HG03469 (cell line): Measurements from ENCODE around the gene HMX1.

Experiments
- ATAC-seq: cut with Tn5 transposase; IDR thresholded peaks from one replicate; pipeline ENCODE4 v1.9.1; 2021; ENCODE audit warnings: mild to moderate bottlenecking, moderate library complexity, moderate number of reproducible peaks; ENCODE audit not compliant: unreplicated experiment

HMX1 gene

DNA sequence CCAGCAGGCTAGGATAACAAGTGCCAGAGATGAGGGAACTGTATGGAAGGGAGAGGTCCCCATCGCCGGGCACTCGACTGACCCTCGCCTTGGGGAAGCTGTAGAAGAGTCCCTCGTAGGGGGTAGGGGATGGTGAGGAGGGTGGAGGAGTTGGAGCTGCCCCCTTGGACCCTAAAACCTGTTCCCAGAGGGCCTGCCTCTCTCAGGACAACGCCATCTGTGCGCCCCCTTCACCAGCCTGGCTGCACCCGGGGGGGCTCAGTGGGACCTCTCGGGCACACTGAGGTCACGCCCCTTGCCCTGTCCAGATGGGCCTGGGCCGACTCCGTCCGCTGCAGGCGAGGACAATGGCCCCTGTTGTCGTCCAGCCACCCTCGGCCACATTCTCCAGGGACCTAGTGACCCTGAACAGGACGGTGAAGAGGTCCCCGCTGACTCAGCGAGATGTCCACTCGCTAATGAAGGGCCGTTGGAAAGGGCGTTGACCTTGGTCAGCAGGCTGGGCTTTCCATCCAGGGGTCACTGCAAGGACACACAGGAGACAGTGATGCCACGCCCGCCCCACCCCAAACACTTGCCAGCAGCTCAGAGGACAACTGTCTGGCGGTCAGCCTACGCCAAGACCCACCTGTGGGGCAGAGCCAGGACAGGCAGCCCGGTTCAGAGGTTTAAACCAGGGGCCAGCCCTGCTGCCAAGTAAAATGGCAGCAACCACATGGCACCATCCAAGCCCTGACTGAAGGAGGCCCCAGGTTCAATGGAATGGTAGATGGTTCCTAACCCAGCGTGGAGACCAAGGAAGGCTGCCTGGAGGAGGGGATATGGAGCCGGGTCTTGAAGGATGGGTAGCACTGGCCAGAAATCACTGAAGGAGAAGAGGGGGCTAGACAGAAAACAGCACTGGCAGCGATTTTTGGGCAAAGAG, 51.2 kb downstream of the HMX1 start:
- ATAC-seq: no peak

GRCh38 chr4:8819473-8820177, 52.0 kb downstream of the HMX1 start:
- no peak for ATAC-seq

DNA sequence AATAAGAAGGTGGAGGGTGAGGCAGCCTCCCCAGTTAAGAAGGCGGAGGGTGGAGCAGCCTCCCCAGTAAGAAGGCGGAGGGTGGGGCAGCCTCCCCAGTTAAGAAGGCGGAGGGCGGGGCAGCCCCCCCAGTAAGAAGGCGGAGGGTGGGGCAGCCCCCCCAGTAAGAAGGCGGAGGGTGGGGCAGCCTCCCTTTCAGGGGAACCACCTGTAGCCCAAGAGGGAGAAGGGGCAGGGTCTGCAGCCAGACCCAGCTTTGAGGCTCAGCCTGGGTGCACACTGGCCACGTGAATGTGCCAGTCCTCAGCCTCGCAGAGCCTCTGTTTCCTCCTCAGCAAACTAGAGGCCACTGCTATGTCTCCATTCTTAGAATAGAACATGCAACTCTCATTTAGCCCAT, 52.6 kb downstream of the HMX1 start:
- no peak for ATAC-seq

GRCh38 chr4:8818063-8818881, 53.4 kb downstream of the HMX1 start:
- no peak for ATAC-seq

DNA sequence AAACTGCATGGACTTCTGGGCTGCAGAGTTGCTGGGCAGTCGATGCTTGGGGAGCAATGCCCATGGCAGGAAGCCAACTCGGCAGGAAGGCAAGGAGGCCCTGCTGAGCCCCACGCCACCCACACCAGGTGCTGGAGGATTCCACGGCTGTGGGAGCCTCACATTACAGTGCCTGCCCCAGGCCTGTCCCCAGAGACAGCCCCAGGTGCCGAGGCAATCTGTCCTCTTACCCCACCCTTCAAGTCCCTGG, 53.9 kb downstream of the HMX1 start:
- ATAC-seq: no peak

DNA sequence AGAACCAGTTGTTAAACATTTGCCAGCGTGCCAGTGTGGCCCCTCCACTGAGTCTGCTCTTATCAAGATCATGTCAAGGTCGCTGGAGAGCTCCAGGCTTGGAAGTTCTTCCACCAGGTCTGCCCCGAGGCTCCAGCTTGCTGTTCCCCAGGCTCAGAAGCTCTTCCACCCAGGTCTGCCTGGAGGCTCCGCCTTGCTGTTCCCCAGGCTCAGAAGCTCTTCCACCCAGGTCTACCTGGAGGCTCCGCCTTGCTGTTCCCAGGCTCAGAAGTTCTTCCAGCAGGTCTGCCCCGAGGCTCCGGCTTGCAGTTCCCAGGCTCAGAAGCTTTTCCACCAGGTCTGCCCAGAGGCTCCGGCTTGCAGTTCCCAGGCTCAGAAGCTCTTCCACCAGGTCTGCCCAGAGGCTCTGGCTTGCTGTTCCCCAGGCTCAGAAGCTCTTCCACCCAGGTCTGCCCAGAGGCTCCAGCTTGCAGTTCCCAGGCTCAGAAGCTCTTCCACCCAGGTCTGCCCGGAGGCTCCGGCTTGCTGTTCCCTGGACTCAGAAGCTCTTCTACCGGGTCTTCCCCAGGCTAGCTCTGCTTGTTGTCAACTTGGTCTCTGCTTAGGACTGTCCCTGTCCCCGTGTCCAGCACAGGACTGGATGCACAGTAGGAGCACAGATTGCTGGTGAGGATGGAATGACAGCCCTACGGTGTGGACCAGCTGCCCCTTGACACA, 54.4 kb downstream of the HMX1 start:
- no peak for ATAC-seq
